ENCODE results near the gene RPL13. TPM values are rescaled to one million over a fixed set of nuclear protein-coding genes. Genes with fewer than 3 reads are reported as not detected.

The RPL13 gene
- total RNA-seq (ENCODE audit: unreplicated experiment) = 2,070 TPM
- long read RNA-seq, full-length matches to known transcripts = 2,331 of 2,396 reads
- long read RNA-seq, partial matches to known transcripts = 35 of 2,396 reads
- long read RNA-seq, other reads (novel, unspliced or antisense) = 30 of 2,396 reads

GRCh38 chr16:89560378-89561141, at the start of gene RPL13:
Gene RPL13 (plus strand): TSS chr16:89560682. CDS start chr16:89560960, 278 bp downstream.
- no peak for TF ChIP-seq CTCF (IDR thresholded peaks at IDR 0.05; ENCODE audit: unreplicated experiment)
- Mint-ChIP-seq H3K27me3 (ENCODE audit: unreplicated experiment) (peaks cover 12% of the 10 kb centered on the region), H3K27ac (ENCODE audit: unreplicated experiment) (peak within 1 kb of the TSS; percentile 93), H3K36me3 (ENCODE audit: low read depth, unreplicated experiment) (peaks cover 56% of the 10 kb centered on the region), H3K4me3 (ENCODE audit: unreplicated experiment) (peak within 1 kb of the TSS; percentile 96), H3K4me1 (ENCODE audit: unreplicated experiment) (peaks cover 40% of the 10 kb centered on the region), H3K9me3 (ENCODE audit: unreplicated experiment) (no peaks in the 10 kb centered on the region)
- peak; percentile 92 for DNase-seq (ENCODE audit: low spot score)

GRCh38 chr16:89511374-89511773, 49.1 kb upstream of the RPL13 start:
- Mint-ChIP-seq H3K4me1 (ENCODE audit: unreplicated experiment) (peaks cover 8% of the 10 kb centered on the region), H3K9me3 (ENCODE audit: unreplicated experiment) (no peaks in the 10 kb centered on the region), H3K4me3 (ENCODE audit: unreplicated experiment) (no peak overlapping the region), H3K36me3 (ENCODE audit: low read depth, unreplicated experiment) (peaks cover 6% of the 10 kb centered on the region), H3K27ac (ENCODE audit: unreplicated experiment) (no peak overlapping the region), H3K27me3 (ENCODE audit: unreplicated experiment) (peaks cover 8% of the 10 kb centered on the region)
- DNase-seq (ENCODE audit: low spot score) = no peak
- no peak for TF ChIP-seq CTCF (IDR thresholded peaks at IDR 0.05; ENCODE audit: unreplicated experiment)

DNA sequence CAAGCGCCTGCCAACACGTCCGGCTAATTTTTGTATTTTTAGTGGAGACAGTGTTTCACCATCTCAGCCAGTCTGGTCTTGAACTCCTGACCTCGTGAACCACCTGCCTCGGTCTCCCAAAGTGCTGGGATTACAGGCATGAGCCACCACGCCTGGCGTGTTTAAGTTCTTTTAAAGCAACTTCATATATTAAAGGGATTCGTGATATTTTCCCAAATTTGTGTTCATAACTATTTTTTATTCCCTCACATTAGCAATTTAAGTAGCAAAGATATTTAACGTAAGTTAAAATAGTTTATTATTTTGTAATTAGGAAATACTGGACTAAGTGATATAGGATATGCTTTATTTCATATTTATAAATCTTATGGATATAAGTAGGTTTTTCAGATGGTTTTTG, 48.0 kb upstream of the RPL13 start:
- TF ChIP-seq CTCF (IDR thresholded peaks at IDR 0.05; ENCODE audit: unreplicated experiment) = no peak
- Mint-ChIP-seq H3K4me1 (ENCODE audit: unreplicated experiment) (peaks cover 3% of the 10 kb centered on the region), H3K36me3 (ENCODE audit: low read depth, unreplicated experiment) (peaks cover 13% of the 10 kb centered on the region), H3K27ac (ENCODE audit: unreplicated experiment) (no peak overlapping the region), H3K27me3 (ENCODE audit: unreplicated experiment) (peaks cover 5% of the 10 kb centered on the region), H3K9me3 (ENCODE audit: unreplicated experiment) (no peaks in the 10 kb centered on the region), H3K4me3 (ENCODE audit: unreplicated experiment) (no peak overlapping the region)
- DNase-seq (ENCODE audit: low spot score) = no peak

DNA sequence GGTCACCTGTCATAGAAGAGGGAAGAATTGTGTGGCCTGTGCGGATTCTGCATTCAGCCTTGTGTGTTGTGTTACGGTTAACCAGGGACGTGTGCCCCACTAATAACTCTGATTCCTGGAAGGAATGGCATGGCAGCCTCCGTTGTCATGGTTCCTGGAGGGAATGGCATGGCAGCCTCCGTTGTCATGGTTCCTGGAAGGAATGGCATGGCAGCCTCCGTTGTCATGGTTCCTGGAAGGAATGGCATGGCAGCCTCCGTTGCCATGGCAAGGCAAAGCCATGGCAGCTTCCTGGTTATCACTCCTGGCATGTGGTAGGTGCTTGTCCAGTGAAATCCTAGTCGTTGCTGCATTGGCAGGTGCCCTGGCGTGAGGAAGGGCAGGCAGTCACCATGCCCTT, 43.4 kb upstream of the RPL13 start:
- peak overlapping the region; percentile 76 for H3K4me3 Mint-ChIP-seq (ENCODE audit: unreplicated experiment)
- peaks cover 39% of the 10 kb centered on the region for H3K36me3 Mint-ChIP-seq (ENCODE audit: low read depth, unreplicated experiment)
- peaks cover 5% of the 10 kb centered on the region for H3K4me1 Mint-ChIP-seq (ENCODE audit: unreplicated experiment)
- H3K27ac Mint-ChIP-seq (ENCODE audit: unreplicated experiment) = peak overlapping the region; percentile 62
- H3K27me3 Mint-ChIP-seq (ENCODE audit: unreplicated experiment) = peaks cover 1% of the 10 kb centered on the region
- no peak for TF ChIP-seq CTCF (IDR thresholded peaks at IDR 0.05; ENCODE audit: unreplicated experiment)
- no peak for DNase-seq (ENCODE audit: low spot score)
- no peaks in the 10 kb centered on the region for H3K9me3 Mint-ChIP-seq (ENCODE audit: unreplicated experiment)

DNA sequence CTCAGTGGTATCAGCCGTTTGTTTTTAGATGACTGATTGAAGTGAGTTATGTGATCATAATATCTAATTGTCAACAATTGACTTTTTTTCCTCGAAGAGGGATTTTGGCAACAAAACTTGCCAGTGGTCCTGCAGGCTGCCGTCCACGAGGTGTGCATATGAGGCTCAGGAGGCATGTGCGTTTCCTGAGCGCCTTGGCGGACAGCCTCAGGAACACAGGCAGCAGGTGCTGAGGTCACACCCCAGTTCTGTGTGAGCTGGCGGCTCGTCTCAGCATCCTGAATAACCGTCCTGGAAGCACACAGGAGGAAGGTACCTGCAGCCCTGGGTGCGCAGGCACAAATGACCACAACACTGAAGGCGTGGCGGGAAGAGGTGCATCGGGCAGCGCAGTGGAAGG, 40.6 kb upstream of the RPL13 start:
- TF ChIP-seq CTCF (IDR thresholded peaks at IDR 0.05; ENCODE audit: unreplicated experiment) = no peak
- H3K36me3 Mint-ChIP-seq (ENCODE audit: low read depth, unreplicated experiment) = peaks cover 37% of the 10 kb centered on the region
- peaks cover 6% of the 10 kb centered on the region for H3K27me3 Mint-ChIP-seq (ENCODE audit: unreplicated experiment)
- peaks cover 32% of the 10 kb centered on the region for H3K4me1 Mint-ChIP-seq (ENCODE audit: unreplicated experiment)
- no peak overlapping the region for H3K4me3 Mint-ChIP-seq (ENCODE audit: unreplicated experiment)
- H3K27ac Mint-ChIP-seq (ENCODE audit: unreplicated experiment) = peak overlapping the region; percentile 13
- no peak for DNase-seq (ENCODE audit: low spot score)
- H3K9me3 Mint-ChIP-seq (ENCODE audit: unreplicated experiment) = no peaks in the 10 kb centered on the region
